ENCODE data around the gene TREML2. TPM values are rescaled to one million over a fixed set of nuclear protein-coding genes. Genes with fewer than 3 reads are reported as not detected.
"Not testable (repeated sequence)": the region's sequence is repeated elsewhere in the genome, so short reads cannot be mapped to it uniquely, and the experiment has no call there.

TREML2 gene, protein sequence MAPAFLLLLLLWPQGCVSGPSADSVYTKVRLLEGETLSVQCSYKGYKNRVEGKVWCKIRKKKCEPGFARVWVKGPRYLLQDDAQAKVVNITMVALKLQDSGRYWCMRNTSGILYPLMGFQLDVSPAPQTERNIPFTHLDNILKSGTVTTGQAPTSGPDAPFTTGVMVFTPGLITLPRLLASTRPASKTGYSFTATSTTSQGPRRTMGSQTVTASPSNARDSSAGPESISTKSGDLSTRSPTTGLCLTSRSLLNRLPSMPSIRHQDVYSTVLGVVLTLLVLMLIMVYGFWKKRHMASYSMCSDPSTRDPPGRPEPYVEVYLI
- total RNA-seq, result 0.22 TPM
- long read RNA-seq, result 0 reads

DNA sequence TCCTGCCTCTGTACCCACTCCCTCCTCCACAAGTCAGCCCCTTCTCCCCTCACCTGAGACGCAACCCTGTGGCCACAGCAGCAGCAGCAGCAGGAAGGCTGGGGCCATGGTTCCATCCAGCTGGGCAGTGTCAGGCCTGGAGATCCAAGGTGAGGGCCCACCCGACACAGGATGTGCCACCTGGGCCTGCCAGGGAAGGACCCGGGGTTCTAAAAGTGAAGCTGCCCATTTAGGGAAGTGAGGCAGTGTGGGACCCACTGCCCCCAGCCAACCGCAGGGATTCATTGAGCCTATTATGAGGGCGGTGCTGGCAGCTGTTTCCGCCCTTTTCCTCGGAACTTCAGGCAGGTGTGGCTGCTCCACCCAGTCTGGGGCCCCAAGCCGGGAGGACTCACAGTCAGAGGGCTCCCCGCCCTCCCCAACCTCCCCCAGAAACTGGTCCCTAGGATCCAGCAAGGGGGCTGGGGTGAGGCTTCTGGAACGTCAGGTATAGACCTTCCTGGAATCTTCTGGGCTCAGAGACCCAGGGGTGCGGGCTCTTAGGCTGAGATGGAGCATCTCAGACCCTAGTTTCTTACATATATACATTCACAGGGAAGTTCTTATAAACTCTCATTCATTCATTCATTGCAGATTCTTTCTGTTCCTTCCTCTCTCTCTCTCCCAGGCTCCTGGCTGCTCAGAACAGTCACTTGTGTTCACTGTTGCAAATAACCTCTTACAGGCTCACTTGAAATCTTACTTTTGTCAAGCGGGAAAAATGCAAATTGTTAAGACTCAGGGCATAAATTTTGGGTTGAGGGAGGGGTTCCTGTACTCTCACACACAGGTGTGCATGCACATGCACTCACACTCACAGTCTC lies at the start of gene TREML2:
Gene TREML2, minus strand, starts transcription at position 249 of the 863 bp plus-strand sequence. Its CDS starts 141 bp downstream, at position 108.
- intact Hi-C loops (cut with DNase I), result no loop called here
- DNase-seq (ENCODE audit: low spot score), result peak; percentile 89

DNA sequence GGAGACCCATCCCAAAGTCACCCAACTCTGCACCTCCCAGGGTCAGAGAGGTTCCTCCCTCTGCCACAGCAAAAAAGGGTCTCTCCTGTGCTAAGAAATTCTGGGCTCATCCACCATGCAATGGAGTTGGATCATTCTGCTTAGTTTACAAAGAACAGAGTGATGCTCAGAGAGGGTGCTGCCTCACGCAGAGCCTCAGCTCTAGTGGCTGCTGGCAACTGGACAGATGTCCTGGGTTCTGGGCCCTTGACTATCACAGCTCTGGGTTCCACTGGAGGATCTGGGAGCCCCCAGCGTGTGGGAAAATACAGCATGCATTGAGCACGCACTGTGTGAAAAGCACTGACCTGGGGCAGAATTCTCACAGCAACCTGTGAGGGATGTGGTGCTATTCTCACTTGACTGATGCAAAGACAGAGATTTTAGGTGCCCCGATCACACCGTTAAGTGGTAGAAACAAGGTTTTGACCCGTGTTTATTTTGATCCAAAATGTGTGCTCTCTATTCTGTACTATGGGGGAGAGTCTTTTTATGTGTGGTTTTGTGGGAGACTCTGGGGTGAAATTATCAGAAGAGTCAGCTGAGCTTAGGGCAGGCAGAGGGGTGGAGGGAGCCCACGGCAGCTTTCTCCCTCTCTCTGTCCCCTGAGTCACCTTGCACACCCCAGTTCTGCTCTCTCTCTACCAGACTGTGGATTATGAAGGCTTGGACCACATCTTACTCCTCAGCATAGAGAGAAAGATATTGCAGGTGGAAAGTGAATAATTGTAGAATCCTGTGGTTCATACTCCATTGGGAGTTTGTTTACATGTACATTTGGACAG lies 47.1 kb upstream of the TREML2 start:
- intact Hi-C loops (cut with DNase I), result no loop called here
- no peak for DNase-seq (ENCODE audit: low spot score)

DNA sequence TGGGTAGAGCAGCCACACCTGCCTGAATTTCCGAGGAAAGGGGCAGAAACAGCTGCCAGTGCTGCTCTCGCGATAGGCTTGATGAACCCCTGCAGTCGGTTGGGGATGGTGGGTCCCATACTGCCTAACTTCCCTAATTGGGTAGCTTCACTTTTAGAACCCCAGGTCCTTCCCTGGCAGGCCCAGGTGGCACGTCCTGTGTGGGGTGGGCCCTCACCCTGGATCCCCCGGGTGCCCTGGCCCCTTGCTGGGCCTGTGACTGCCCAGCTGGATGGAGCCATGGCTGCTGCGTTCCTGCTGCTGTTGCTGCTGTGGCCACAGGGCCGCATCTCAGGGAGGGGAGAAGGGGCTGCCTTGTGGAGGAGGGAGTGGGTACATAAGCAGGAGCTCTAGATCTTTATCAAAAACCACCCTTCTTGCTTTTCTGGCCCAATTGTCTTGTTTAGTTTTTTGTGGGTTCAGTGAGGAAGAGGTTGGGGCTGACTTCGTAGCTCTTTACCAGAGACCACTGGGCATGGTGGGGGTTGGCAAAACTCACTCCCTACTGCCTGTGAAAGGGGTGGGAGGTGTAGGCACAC lies 46.4 kb upstream of the TREML2 start:
- intact Hi-C loops (cut with DNase I), result no loop called here
- no peak for DNase-seq (ENCODE audit: low spot score)

DNA sequence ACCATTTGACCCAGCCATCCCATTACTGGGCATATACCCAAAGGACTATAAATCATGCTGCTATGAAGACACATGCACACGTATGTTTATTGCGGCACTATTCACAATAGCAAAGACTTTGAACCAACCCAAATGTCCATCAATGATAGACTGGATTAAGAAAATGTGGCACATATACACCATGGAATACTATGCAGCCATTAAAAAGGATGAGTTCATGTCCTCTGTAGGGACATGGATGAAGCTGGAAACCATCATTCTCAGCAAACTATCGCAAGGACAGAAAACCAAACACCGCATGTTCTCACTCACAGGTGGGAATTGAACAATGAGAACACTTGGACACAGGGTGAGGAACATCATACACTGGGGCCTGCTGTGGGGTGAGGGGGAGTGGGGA lies 45.6 kb upstream of the TREML2 start:
- intact Hi-C loops (cut with DNase I); DNase-seq (ENCODE audit: low spot score): not testable (repeated sequence)

DNA sequence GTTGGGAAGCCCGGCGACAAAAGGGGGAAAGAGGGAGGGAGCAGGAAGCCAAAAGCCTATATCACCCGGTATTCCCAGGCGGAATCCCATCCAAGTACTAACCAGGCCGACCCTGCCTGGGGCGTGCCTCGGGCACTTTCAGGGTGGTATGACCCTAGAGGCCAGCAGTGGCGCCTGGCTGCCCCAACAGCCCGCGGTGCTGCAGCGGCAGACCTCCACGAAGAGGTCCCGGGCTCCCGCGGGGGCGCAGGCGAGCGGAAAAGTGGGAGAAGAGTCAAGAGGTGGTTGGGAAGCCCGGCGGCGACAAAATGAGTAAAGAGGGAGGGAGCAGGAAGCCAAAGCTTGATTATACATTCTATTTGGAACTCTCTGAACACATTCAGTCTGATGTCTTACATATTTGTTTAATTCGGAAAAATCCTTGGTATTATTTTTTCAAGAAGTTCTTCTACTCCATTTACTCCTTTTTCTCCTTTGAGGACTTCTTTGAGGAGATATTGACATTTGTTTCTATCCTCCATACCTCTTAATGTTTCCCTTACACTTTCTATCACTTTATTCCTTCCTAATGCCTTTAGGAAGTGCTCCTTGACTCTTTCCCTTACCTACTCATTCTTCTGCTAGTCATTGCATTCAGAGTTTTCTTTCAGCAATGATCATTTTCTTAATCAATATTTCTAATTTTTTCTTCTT lies 38.7 kb upstream of the TREML2 start:
- intact Hi-C loops (cut with DNase I), result no loop called here
- DNase-seq (ENCODE audit: low spot score), result no peak

DNA sequence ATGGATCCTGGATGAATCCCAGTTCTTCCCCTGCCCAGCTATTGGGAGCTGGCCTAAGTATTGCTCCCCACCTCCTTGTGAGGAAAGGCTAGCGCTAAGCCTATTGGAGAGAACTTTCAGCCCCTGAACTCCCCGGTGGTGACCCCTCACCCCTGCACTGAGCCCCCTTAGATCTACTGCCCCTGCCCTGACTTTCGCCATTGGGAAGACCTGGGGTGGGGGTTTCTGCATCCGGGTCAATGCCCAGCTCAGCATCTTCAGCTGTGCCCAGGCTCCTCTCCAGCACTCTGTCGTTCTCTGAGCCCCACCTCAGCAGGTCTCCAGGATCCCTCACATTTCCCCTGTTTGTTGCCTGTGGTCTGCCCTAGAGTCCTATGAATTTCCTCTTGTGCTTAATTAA lies 36.2 kb upstream of the TREML2 start:
- no peak for DNase-seq (ENCODE audit: low spot score)
- intact Hi-C loops (cut with DNase I), result no loop called here

DNA sequence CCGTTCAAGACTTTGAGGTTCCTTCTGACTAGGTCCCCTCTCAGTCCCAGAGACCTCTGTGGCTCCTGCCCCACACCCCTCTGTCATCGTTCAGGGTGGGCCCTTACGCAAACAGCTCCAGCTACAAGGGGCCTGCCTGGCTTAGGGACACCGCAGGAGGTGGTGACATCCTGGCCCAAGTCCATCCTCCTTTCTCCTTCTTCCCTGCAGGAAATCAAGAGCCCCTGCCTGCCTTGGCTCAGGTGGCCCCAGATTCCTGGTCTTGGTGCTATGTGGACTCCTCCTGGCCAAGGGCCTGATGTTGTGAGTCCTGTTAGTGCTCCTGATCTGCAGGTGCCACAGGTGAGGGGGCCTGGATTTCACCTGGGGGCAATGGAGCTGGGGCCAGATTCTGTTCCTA lies 35.3 kb upstream of the TREML2 start:
- intact Hi-C loops (cut with DNase I), result no loop called here
- DNase-seq (ENCODE audit: low spot score), result no peak

DNA sequence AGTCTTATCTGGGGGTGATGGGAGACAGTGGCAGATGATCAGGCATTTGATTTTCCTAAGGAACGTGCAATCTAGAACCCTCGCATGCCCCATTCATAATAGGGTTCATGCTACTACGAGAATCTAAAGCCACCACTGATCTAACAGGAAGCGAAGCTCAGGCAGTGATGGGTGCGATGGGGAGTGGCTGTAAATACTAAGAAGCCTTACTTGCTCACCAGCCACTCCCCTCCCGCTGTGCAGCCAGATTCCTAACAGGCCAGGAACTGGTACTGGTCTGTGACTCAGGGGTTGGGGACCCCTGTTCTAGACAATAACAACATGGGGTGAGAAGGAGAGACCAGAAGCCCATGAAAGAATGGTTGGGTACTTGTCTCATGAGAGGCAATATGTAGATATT lies 31.7 kb upstream of the TREML2 start:
- intact Hi-C loops (cut with DNase I), result no loop called here
- no peak for DNase-seq (ENCODE audit: low spot score)

DNA sequence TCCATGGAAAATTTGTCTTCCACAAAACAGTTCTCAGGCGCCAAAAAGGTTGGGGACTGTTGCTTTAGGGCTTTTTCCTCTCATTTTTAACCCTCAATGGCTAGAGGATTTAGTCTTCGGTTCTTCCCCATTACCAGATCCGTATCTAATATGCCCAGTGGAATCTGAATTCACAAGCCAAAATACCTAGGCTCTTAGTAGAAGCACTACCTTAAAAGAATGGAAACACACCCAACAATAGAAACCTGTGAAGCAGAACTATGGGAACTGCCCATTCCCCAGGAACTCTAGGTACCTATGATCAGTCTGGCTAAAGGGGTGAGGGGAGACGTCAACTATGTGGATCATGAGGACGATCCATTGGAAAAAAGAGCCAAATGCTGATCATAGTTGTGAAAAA lies 30.3 kb upstream of the TREML2 start:
- no peak for DNase-seq (ENCODE audit: low spot score)
- intact Hi-C loops (cut with DNase I), result no loop called here

DNA sequence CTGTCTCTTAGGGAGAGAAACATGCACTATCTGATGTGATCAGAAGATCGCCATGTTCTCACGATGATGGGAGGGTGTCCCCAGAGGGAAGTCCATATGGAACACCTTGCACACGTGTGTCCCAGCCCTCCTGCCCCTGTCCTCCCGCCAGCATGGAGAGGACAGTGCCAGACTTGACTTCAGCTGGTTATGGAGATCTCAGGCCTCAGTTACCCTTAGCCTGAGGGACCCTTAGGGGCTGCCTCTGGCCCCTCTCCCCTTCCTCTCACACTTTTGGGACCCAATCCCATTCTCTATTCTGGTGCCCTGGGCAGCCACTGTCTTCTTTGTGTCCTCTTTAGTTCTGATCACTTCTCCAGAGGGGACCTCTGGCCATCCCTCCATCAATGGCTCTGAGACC lies 28.8 kb upstream of the TREML2 start:
- intact Hi-C loops (cut with DNase I), result no loop called here
- no peak for DNase-seq (ENCODE audit: low spot score)

DNA sequence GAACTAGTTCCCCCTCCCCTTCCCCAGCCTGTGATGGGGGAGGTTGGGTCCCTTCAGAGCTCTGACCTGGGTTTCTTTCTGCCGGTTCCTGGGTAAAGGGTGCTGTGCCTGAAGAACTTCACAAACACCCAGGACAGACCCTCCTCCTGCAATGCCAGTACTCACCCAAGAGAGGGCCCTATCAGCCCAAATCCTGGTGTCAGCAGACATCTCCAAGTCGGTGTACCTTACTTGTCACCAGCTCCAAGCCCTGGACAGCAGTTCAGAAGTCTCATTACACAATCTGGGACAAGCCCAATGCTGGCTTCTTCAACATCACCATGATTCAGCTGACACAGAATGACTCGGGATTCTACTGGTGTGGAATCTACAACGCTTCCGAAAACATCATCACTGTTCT lies 27.7 kb upstream of the TREML2 start:
- intact Hi-C loops (cut with DNase I), result no loop called here
- no peak for DNase-seq (ENCODE audit: low spot score)

DNA sequence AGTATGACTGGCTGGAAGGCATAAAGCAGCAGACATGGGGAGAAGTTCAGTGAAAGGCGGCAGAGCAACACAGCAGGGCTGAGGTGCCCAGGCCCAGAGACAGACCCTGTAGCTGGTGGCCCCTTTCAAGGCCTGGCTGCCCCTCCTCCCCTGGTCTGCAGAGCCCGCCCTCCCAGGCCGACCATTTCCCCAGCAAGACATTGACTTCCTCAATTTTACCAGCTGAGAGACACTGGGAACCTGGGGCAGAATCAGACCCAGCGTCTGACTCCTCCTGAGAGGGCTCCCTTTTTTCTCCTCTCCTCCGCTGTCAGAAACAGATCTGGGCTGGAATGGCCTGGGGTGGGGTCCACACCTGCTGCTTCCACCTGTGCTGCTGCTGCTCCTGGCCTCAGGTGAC lies 27.1 kb upstream of the TREML2 start, which contains the start of gene TREML4:
Gene TREML4, plus strand, starts transcription at position 254 of the 400 bp plus-strand sequence. Its CDS starts 79 bp downstream, at position 333.
- DNase-seq (ENCODE audit: low spot score), result no peak
- intact Hi-C loops (cut with DNase I), result no loop called here

DNA sequence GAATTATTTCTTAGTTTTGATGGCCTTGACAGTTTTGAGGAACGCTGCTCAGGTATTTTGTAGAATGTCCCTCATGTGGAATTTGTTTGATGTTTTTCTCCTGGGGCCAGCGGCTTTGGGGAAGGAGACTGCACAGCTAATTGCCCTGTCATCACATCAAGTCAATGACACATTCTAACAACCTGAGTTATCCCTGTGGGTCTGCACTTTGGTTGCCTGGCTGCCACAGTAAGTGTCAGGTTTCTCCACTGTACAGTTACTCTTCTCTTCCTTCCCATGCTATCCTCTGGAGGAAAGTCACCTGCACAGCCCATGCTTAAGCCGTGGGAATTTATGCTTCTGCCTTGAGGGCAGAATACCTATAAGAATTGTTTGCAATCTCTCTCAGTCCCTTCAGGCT lies 25.8 kb upstream of the TREML2 start:
- intact Hi-C loops (cut with DNase I), result no loop called here

DNA sequence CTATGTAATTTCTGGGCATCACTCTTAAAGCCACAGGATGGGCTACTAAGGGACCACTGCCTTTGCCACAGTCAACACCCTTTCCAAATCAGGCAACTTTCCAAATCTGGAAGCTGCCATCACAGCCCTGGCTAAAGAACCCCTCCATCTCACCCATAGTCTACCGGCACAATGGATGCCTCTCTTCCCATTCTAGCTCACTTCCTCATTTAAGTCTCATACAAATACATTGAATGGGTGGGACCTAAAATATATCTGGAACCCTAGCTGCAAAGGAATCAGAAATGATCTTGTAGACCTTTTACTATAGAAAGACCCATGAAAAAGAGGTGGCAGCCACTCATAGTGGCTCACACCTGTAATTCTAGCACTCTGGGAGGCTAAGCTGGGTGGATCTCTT lies 23.9 kb upstream of the TREML2 start:
- no peak for DNase-seq (ENCODE audit: low spot score)
- intact Hi-C loops (cut with DNase I), result no loop called here

More for the DNA sequence above, 25.8 kb upstream of the TREML2 start:
- no peak for DNase-seq (ENCODE audit: low spot score)

DNA sequence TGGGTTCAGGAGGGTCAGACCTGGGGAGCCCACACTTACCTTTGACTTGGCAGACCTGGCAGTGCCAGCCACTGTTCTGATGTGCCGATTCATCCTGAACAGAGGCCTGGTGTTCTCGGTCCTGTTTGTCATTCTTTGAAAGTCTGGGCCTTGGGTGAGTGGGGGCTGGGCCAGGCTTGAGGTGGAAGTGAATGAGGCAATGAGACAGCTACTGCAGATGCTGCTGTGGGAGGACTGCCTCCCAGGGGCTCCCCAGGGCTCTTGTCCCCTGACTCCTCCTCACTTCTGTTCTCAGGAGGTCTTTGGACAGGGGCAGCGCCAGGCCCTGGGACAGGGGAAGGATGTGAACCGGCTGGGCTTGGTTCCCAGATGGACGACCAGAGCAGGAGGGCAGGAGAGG lies 21.6 kb upstream of the TREML2 start:
- DNase-seq (ENCODE audit: low spot score), result no peak
- intact Hi-C loops (cut with DNase I), result no loop called here

DNA sequence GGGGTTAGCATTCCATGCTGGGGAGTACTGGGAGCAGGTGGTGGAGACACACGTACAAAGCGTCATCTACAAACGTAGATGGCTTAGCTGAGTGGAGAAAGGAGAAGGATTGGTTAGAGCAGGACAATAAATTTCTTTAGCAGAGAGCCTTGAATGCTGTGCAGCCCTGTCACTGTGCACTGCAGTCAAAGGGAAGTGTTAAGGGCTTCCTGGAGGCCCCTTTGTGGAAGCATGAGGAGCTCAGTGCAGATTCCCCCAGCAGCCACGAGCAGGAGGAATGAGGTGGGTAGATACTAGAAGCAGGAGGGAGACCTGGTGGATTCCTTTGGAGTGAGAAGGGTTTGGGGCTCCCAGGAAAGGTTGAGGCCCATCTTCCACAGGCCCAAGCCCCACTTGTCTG lies 21.1 kb upstream of the TREML2 start:
- intact Hi-C loops (cut with DNase I), result no loop called here

DNA sequence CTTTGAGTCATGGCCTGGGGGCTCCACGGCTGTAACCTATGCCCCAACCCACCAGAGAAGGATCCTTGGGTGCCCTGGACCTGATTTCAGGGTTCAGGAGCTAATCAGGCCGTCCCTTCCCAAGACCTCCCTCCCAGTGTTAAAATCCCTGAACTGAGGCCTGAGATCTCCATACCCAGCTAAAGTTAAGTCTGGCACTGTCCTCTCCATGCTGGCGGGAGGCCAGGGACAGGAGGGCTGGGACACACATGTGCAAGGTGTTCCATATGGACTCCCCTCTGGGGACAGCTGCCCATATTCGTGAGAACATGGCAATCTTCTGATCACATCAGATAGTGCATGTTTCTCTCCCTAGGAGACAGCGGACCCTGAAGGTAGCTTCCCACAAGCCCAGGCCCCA lies 15.7 kb upstream of the TREML2 start:
- intact Hi-C loops (cut with DNase I), result no loop called here
- DNase-seq (ENCODE audit: low spot score), result no peak

More for the DNA sequence above, 21.1 kb upstream of the TREML2 start:
- DNase-seq (ENCODE audit: low spot score), result no peak

DNA sequence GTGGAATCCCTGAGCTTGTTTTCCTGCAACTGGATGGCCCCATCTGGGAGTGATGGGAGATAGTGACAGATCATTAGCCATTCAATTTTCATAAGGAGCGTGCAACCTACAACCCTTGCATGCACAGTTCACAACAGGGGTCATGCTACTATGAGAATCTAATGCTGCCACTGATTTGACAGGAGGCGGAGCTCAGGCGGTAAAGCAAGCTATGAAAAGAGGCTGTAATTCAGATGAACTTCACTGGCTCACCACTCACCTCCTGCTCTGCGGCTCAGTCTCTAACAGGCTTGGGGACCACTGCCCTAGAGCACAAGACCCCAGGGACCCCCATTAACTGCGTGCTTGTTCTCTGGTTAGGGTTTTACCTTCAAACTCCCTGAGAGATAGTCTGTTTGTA lies 14.8 kb upstream of the TREML2 start:
- intact Hi-C loops (cut with DNase I), result no loop called here
- DNase-seq (ENCODE audit: low spot score), result no peak
